MM.1S (cell line): Measurements from ENCODE around the gene C12orf75.
"Not testable (repeated sequence)": the region's sequence is repeated elsewhere in the genome, so short reads cannot be mapped to it uniquely, and the experiment has no call there.

ENCODE experiments used
- DNase-seq: peaks from one replicate; pipeline ENCODE4 v3.0.0-alpha.2; 2015
- H2AFZ ChIP-seq: fragments of 300-600 bp; sonication (generic); 2 replicates; pipeline ENCODE4 v1.6.0; 2016; ENCODE audit warnings: antibody characterized with exemption, low read length
- H3F3A ChIP-seq: fragments of 300-600 bp; sonication (generic); 2 replicates; pipeline ENCODE4 v1.6.1; 2016; ENCODE audit warnings: mild to moderate bottlenecking, antibody characterized with exemption, low read length, moderate library complexity, mixed read lengths; ENCODE audit not compliant: insufficient read depth
- H3K27ac ChIP-seq: fragments of 300-600 bp; sonication (generic); 2 replicates; pipeline ENCODE4 v1.5.1; 2016; ENCODE audit warnings: mild to moderate bottlenecking, low read length
- H3K27me3 ChIP-seq: fragments of 300-600 bp; sonication (generic); replicated peaks from 2 replicates; pipeline ENCODE4 v1.6.0; 2016; ENCODE audit warnings: low read length; ENCODE audit not compliant: insufficient read depth
- H3K36me3 ChIP-seq: fragments of 300-600 bp; sonication (generic); replicated peaks from 2 replicates; pipeline ENCODE4 v1.6.1; 2016; ENCODE audit warnings: mild to moderate bottlenecking, low read length, mixed read lengths; ENCODE audit not compliant: insufficient read depth
- H3K4me1 ChIP-seq: fragments of 300-600 bp; sonication (generic); 2 replicates; pipeline ENCODE4 v1.6.1; 2016; ENCODE audit warnings: low read length, mixed read lengths
- H3K4me2 ChIP-seq: fragments of 300-600 bp; sonication (generic); 2 replicates; pipeline ENCODE4 v1.6.0; 2016; ENCODE audit warnings: low read depth, low read length
- H3K4me3 ChIP-seq: fragments of 300-600 bp; sonication (generic); 2 replicates; pipeline ENCODE4 v1.5.1; 2016; ENCODE audit warnings: low read length, mixed read lengths
- H3K79me2 ChIP-seq: fragments of 300-600 bp; sonication (generic); 2 replicates; pipeline ENCODE4 v1.6.1; 2016; ENCODE audit warnings: mixed run types, low read length, mixed read lengths
- H3K9ac ChIP-seq: fragments of 300-600 bp; sonication (generic); 2 replicates; pipeline ENCODE4 v1.6.1; 2016; ENCODE audit warnings: low read length, mixed read lengths
- H3K9me2 ChIP-seq: fragments of 300-600 bp; sonication (generic); replicated peaks from 2 replicates; pipeline ENCODE4 v1.6.1; 2016; ENCODE audit warnings: mild to moderate bottlenecking, low read length, mixed read lengths; ENCODE audit not compliant: insufficient read depth
- H3K9me3 ChIP-seq: fragments of 300-600 bp; sonication (generic); replicated peaks from 2 replicates; pipeline ENCODE4 v1.6.1; 2016; ENCODE audit warnings: mild to moderate bottlenecking, low read length, mixed read lengths; ENCODE audit not compliant: insufficient read depth
- H4K20me1 ChIP-seq: fragments of 300-600 bp; sonication (generic); 2 replicates; pipeline ENCODE4 v1.6.1; 2016; ENCODE audit warnings: mild to moderate bottlenecking, low read length, moderate library complexity, mixed read lengths; ENCODE audit not compliant: insufficient read depth
- EZH2 ChIP-seq: fragments of 300-600 bp; sonication (generic); optimal IDR thresholded peaks from 2 replicates; pipeline ENCODE3; 2017; ENCODE audit warnings: low read depth, mild to moderate bottlenecking, antibody characterized with exemption, low read length, mixed read lengths
- EZH2phosphoT487 ChIP-seq: fragments of 300-600 bp; sonication (generic); IDR thresholded peaks from 2 replicates; pipeline ENCODE4 v1.6.1; 2018; ENCODE audit warnings: antibody characterized with exemption, low read length
- TF ChIP-seq, protein P1 (sequence below): fragments of 300-600 bp; sonication (generic); IDR thresholded peaks from 2 replicates; pipeline ENCODE4 v1.5.1; 2016; ENCODE audit warnings: antibody characterized with exemption, low read length, mixed read lengths

Gene C12orf75

DNA sequence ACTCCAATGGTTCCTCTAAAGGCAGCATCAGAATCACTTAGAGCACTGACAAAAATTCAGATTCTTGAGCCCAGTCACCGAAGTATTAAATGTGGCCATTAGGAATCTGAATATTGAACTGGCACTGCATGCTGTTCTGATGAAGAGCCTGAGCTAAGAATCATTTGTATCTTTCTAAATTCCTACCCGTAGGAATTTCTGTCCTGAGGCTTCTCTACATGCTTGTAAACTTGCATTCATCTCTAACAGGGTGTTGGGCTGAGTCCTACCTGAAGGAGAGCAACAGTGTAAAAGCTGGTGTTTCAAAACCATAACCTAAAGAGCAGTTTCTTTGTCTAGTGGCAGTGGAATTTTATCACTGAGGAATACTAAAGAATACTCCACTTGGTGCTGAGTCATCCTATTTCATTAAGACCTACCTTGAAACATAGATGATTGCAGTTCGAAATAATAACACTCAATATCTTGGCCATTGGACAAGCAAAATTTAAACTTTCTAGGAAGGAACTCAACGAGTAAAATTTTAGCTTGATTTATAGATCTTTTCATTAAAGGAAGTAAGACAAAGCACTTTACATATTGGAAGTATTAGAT, 35.5 kb upstream of the C12orf75 start:
- no peaks in the 10 kb centered on the region for H3K9me3 ChIP-seq
- no peaks in the 10 kb centered on the region for H3K79me2 ChIP-seq
- H3K4me2 ChIP-seq, result no peak overlapping the region
- H3K9ac ChIP-seq, result no peak overlapping the region
- H3K36me3 ChIP-seq, result no peaks in the 10 kb centered on the region
- no peaks in the 10 kb centered on the region for H3K27me3 ChIP-seq
- no peak overlapping the region for H2AFZ ChIP-seq
- H4K20me1 ChIP-seq, result no peaks in the 10 kb centered on the region
- DNase-seq, result no peak
- no peaks in the 10 kb centered on the region for H3K4me1 ChIP-seq
- H3K9me2 ChIP-seq, result no peaks in the 10 kb centered on the region
- H3K27ac ChIP-seq, result no peak overlapping the region
- no peak for TF ChIP-seq EZH2
- no peaks in the 10 kb centered on the region for H3F3A ChIP-seq
- no peak overlapping the region for H3K4me3 ChIP-seq

DNA sequence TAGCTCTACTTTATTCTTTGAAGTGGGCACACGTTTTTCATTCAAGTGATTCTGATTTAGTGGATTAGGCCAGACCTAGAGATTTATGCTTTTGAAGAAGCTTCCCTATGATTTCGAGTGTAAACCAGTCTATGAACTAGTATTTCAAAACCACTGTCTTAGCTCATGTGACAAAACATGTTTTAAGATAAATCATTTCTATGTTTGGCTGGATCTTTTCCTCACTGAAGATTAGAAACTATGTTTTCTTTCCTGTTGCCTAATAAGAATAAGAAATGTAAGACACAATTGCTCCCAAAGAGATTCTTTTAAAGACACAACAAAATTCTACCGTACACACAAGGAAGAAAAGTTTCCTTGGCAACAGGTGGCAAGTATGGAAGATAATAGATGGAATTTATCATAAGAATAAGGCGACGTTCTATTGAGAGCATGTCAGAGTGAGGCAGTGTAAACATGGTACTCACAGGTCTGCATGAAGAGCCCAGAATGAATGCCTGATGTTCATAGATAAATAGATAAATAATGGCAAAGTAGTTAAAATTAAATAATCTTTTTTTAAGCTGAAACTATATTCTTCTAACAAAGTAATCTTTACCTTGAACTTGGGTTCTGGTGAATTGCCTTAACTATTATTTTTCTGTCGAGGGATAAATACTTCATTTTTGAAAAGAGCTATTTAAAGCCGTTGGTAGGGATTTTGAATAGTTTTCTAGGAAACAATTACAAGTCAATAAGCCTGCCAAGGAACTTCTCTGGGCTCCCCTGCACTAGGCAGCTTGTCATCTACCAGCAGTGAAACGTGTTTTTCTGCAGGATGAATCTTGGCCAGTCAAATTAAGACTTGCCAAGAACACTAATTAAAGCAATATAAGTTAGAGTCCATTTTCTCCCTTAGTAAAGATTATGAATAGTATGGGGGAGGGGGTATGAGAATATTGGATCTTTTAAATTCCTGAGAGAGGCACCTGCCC, 34.1 kb upstream of the C12orf75 start:
- Histone ChIP-seq H3K27ac (no peak overlapping the region), H3F3A (no peaks in the 10 kb centered on the region), H3K9ac (no peak overlapping the region), H2AFZ (no peak overlapping the region), H3K4me1 (no peaks in the 10 kb centered on the region), H4K20me1 (no peaks in the 10 kb centered on the region), H3K79me2 (no peaks in the 10 kb centered on the region), H3K4me3 (no peak overlapping the region), H3K27me3 (no peaks in the 10 kb centered on the region), H3K36me3 (no peaks in the 10 kb centered on the region), H3K9me2 (no peaks in the 10 kb centered on the region), H3K4me2 (no peak overlapping the region), H3K9me3 (no peaks in the 10 kb centered on the region)
- DNase-seq, result no peak
- TF ChIP-seq EZH2, result no peak
- TF ChIP-seq EZH2phosphoT487, result no peak
- TF ChIP-seq, protein P1, sequence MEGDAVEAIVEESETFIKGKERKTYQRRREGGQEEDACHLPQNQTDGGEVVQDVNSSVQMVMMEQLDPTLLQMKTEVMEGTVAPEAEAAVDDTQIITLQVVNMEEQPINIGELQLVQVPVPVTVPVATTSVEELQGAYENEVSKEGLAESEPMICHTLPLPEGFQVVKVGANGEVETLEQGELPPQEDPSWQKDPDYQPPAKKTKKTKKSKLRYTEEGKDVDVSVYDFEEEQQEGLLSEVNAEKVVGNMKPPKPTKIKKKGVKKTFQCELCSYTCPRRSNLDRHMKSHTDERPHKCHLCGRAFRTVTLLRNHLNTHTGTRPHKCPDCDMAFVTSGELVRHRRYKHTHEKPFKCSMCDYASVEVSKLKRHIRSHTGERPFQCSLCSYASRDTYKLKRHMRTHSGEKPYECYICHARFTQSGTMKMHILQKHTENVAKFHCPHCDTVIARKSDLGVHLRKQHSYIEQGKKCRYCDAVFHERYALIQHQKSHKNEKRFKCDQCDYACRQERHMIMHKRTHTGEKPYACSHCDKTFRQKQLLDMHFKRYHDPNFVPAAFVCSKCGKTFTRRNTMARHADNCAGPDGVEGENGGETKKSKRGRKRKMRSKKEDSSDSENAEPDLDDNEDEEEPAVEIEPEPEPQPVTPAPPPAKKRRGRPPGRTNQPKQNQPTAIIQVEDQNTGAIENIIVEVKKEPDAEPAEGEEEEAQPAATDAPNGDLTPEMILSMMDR, result no peak

DNA sequence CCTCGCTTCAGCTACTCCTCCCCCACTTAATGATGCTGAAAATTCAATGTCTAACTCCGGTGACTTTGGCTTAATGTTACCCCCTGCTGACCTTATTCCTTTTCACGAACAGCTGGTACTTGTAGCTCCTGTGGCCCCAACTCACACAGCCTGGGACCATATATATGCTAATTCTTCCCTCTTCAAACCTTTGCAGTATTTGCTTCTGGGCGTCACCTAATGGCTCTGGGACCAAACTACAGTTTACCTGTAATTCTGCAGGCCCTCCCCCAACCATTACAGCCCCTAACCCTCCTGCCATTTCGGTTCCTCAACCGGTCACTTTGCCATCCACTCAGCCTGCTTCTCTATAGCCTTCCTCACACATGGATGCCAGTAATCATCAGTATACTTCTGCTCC, 29.6 kb upstream of the C12orf75 start:
- no peaks in the 10 kb centered on the region for H3K9me3 ChIP-seq
- H4K20me1 ChIP-seq, result no peaks in the 10 kb centered on the region
- H3K9ac ChIP-seq, result no peak overlapping the region
- no peaks in the 10 kb centered on the region for H3K36me3 ChIP-seq
- no peaks in the 10 kb centered on the region for H3K4me1 ChIP-seq
- TF ChIP-seq, protein P1, result no peak
- TF ChIP-seq EZH2phosphoT487, result no peak
- TF ChIP-seq EZH2, result no peak
- no peak for DNase-seq
- H3K9me2 ChIP-seq, result no peaks in the 10 kb centered on the region
- H3K27me3 ChIP-seq, result no peaks in the 10 kb centered on the region
- no peak overlapping the region for H3K4me3 ChIP-seq
- no peak overlapping the region for H3K27ac ChIP-seq
- H3K79me2 ChIP-seq, result no peaks in the 10 kb centered on the region
- H3K4me2 ChIP-seq, result no peak overlapping the region
- H2AFZ ChIP-seq, result no peak overlapping the region
- H3F3A ChIP-seq, result no peaks in the 10 kb centered on the region

DNA sequence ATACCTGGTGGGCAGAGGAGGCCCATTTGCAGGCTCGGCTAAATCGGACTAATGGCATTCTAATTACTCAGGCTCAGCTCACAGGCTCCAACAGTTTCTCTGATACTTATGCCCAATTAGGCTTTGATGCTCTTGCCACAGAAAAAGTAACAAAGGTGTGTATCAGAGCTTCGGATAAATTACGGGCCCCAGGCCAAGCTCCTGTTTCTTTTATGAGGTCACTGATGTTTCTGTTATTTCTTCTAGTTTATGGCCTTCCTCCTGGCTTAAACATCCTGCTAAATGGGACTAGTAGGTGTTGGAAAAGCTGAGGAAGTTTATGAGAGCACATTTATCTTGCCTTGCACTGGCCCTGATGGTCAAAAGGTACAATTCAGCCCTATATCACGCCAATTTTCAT, 28.8 kb upstream of the C12orf75 start:
- Histone ChIP-seq H3K4me1 (no peaks in the 10 kb centered on the region), H2AFZ (no peak overlapping the region), H3F3A (no peaks in the 10 kb centered on the region), H3K9ac (no peak overlapping the region), H3K4me2 (no peak overlapping the region), H3K9me3 (no peaks in the 10 kb centered on the region), H3K27ac (no peak overlapping the region), H3K79me2 (no peaks in the 10 kb centered on the region), H3K4me3 (no peak overlapping the region), H3K36me3 (no peaks in the 10 kb centered on the region), H3K27me3 (no peaks in the 10 kb centered on the region), H3K9me2 (no peaks in the 10 kb centered on the region), H4K20me1 (no peaks in the 10 kb centered on the region)
- no peak for DNase-seq
- TF ChIP-seq EZH2phosphoT487 (no peak), EZH2 (no peak)
- TF ChIP-seq, protein P1, result no peak

DNA sequence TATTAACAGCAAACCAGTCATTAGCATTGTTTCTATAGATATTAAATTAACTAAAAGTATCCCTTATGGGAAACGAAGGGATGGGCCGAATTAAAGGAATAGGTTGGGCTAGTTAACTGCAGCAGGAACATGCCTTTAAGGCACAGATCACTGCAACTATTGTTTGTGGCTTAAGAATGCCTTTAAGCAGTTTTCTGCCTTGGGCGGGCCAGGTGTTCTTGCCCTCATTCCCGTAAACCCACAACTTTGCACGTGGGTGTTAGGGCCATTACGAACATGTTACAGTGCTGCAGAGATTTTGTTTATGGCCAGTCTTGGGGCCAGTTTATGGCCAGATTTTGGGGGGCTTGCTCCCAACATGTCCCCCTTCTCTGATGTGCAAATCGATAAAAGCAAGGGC, 27.5 kb upstream of the C12orf75 start:
- not testable (repeated sequence) for H3K36me3 ChIP-seq

More for the DNA sequence above, 27.5 kb upstream of the C12orf75 start:
- H4K20me1 ChIP-seq, DNase-seq, H3K79me2 ChIP-seq, H3K4me1 ChIP-seq, H3K27ac ChIP-seq, H3K4me3 ChIP-seq, H3K9me3 ChIP-seq, H3K9me2 ChIP-seq, H3F3A ChIP-seq, H2AFZ ChIP-seq, H3K4me2 ChIP-seq, H3K9ac ChIP-seq, H3K27me3 ChIP-seq: not testable (repeated sequence)
